Mammary epithelial cell (primary cell): ENCODE results near the gene USP32.

Experiments
- EZH2 ChIP-seq: IDR thresholded peaks from 2 replicates; pipeline ENCODE4 v1.6.1; 2012; ENCODE audit warnings: low read length, inconsistent platforms, borderline replicate concordance
- TF ChIP-seq, protein P1 (sequence below), 2 donors: IDR thresholded peaks in 1 of 2; conservative IDR thresholded peaks in 1 of 2; 2 replicates each; pipeline ENCODE4 v1.5.1; 2011 to 2012; ENCODE audit warnings: inconsistent platforms in 2 of 2, low read length in 2 of 2, mild to moderate bottlenecking in 2 of 2, control low read depth in 1 of 2, low read depth in 1 of 2; ENCODE audit not compliant: insufficient read depth in 1 of 2; ENCODE audit errors: extremely low read depth in 1 of 2

DNA sequence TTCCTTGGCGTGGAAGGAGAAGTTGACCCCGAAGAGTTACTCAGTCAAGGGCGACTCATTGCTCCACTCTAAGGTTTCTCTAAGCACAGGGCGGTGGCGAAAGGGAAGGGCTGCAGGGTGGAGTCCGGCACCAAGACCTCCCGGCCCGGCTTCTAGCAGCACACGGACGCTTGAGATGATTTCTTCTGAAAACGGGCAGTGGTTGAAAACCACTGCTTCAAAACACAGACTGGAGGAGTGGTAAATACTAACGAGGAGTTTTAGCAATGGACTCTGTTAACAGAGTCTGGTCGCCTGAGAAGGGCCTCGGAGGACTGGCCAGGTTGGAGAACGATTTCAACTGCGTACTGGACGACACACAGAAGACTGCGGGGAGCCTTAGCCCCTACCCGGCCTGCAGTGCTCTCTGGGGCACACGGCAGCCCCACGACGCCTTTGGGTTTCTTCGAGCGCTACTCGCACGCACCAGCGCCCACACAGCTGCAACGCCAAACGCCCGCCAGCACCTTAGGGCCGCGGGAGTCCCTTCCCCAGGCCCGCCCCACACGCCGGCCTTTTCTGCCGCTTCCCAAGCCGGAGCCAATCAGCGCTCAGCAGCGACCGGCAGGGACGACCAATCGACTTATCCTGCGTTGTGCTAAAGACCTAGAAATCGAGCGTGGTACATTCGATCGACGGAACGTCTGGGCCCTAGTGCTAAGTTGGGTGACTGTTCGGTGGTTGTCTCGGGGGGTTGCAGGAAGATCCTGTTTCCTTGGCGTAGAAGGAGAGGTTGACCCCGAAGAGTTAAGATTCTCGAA lies 256.6 kb downstream of the USP32 start:
- TF ChIP-seq, protein P1, sequence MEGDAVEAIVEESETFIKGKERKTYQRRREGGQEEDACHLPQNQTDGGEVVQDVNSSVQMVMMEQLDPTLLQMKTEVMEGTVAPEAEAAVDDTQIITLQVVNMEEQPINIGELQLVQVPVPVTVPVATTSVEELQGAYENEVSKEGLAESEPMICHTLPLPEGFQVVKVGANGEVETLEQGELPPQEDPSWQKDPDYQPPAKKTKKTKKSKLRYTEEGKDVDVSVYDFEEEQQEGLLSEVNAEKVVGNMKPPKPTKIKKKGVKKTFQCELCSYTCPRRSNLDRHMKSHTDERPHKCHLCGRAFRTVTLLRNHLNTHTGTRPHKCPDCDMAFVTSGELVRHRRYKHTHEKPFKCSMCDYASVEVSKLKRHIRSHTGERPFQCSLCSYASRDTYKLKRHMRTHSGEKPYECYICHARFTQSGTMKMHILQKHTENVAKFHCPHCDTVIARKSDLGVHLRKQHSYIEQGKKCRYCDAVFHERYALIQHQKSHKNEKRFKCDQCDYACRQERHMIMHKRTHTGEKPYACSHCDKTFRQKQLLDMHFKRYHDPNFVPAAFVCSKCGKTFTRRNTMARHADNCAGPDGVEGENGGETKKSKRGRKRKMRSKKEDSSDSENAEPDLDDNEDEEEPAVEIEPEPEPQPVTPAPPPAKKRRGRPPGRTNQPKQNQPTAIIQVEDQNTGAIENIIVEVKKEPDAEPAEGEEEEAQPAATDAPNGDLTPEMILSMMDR (conservative IDR thresholded peaks at IDR 0.05 in 1 of 2, IDR thresholded peaks at IDR 0.05 in 1 of 2; ENCODE audit: extremely low read depth in 1 of 2, insufficient read depth in 1 of 2, low read depth in 1 of 2, low read length in 2 of 2) = no peak
- TF ChIP-seq EZH2 = no peak
